HCT116 (cell line): ENCODE results near the gene IL21R. TPM values are rescaled to one million over a fixed set of nuclear protein-coding genes. Genes with fewer than 3 reads are reported as not detected.

Experiments
- ATAC-seq: fragments of 200-7000 bp; cut with Tn5 transposase; 2 replicates; pipeline ENCODE4 v1.9.1; 2020; ENCODE audit warnings: mild to moderate bottlenecking, moderate library complexity
- BruUV-seq: library from RNA; stranded (reverse); fragments of 400-500 nt; replicated peaks from 2 replicates; lab custom pipeline; 2021; lab: Mats Ljungman, UMichigan
- CTCF ChIA-PET: fragments of 300-600 bp; sonication (Branson Sonifier 250); formaldehyde crosslinking; loops from one replicate; lab custom pipeline; 2021; ENCODE audit warnings: antibody characterized with exemption; lab: Charles Lee
- POLR2A ChIA-PET: fragments of 300-600, 350-600 bp; sonication (Branson Sonifier 250); formaldehyde crosslinking; loops from one replicate; lab custom pipeline; 2021; ENCODE audit warnings: antibody characterized with exemption; lab: Charles Lee
- RAD21 ChIA-PET, 2 experiments: fragments of 300-600 bp; sonication (Branson Sonifier 250); formaldehyde crosslinking; loops; one replicate each; lab custom pipeline; 2023; ENCODE audit warnings: low total read pairs in 2 of 2; ENCODE audit not compliant: uncharacterized antibody in 2 of 2, unreplicated experiment in 2 of 2, low non-redundant PET in 1 of 2; lab: Charles Lee
- DNase-seq: peaks from one replicate; pipeline ENCODE4 v3.0.0-alpha.2; 2010; ENCODE audit warnings: low read depth, low spot score
- H2AFZ ChIP-seq: fragments of 200-600 bp; shearing (Covaris generic), sonication (generic); 2 replicates; pipeline ENCODE4 v1.6.1; 2017; ENCODE audit warnings: low read depth, mixed run types, mixed read lengths, antibody characterized with exemption, low read length; ENCODE audit not compliant: poor library complexity, severe bottlenecking
- H3K27ac ChIP-seq: 2 replicates; pipeline ENCODE4 v1.5.1; 2012; ENCODE audit warnings: low read depth, low read length
- H3K27me3 ChIP-seq: fragments of 200-600 bp; sonication (generic); 2 replicates; pipeline ENCODE4 v1.6.1; 2016; ENCODE audit warnings: mixed run types, low read length, mixed read lengths; ENCODE audit not compliant: insufficient read depth
- H3K36me3 ChIP-seq, 2 experiments: fragments of 200-500 bp in 1 of 2; fragments of 200-600 bp in 1 of 2; sonication (Bioruptor generic) in 1 of 2; sonication (generic) in 1 of 2; 2 replicates each; pipeline versions ENCODE4 v1.5.1 to v1.6.1; 2014 to 2016; ENCODE audit warnings: low read length in 2 of 2, inconsistent platforms in 1 of 2, mixed read lengths in 1 of 2, mixed run types in 1 of 2; ENCODE audit not compliant: insufficient read depth in 2 of 2, control insufficient read depth in 1 of 2
- H3K4me1 ChIP-seq, 2 experiments: fragments of 200-600 bp in 1 of 2; sonication (generic) in 1 of 2; 2 replicates each; pipeline versions ENCODE4 v1.5.1 to v1.6.1; 2012 to 2017; ENCODE audit warnings: low read length in 2 of 2, inconsistent platforms in 1 of 2, mild to moderate bottlenecking in 1 of 2, mixed read lengths in 1 of 2, mixed run types in 1 of 2, moderate library complexity in 1 of 2; ENCODE audit not compliant: insufficient read depth in 2 of 2, control insufficient read depth in 1 of 2
- H3K4me2 ChIP-seq: fragments of 200-600 bp; sonication (generic); 2 replicates; pipeline ENCODE4 v1.6.1; 2017; ENCODE audit warnings: mixed run types, low read length, mixed read lengths
- H3K4me3 ChIP-seq, 2 experiments: fragments of 200-600 bp in 1 of 2; sonication (generic) in 1 of 2; replicated peaks in 1 of 2; 2 replicates each; pipeline ENCODE4 v1.5.1; 2011 to 2016; ENCODE audit warnings: low read length in 2 of 2, control low read depth in 1 of 2, low read depth in 1 of 2, mild to moderate bottlenecking in 1 of 2, mixed read lengths in 1 of 2, mixed run types in 1 of 2
- H3K79me2 ChIP-seq: fragments of 200-600 bp; sonication (generic); 2 replicates; pipeline ENCODE4 v1.6.1; 2017; ENCODE audit warnings: mild to moderate bottlenecking, mixed run types, low read length, moderate library complexity, mixed read lengths; ENCODE audit not compliant: insufficient read depth
- H3K9ac ChIP-seq: fragments of 200-600 bp; sonication (generic); 2 replicates; pipeline ENCODE4 v1.6.1; 2016; ENCODE audit warnings: low read length, mixed read lengths
- H3K9me2 ChIP-seq: fragments of 200-600 bp; sonication (generic), shearing (Covaris generic); 2 replicates; pipeline ENCODE4 v1.6.1; 2017; ENCODE audit warnings: mixed run types, mild to moderate bottlenecking, moderate library complexity; ENCODE audit not compliant: insufficient read depth
- H3K9me3 ChIP-seq, 2 experiments: fragments of 200-500 bp in 1 of 2; fragments of 200-600 bp in 1 of 2; sonication (Bioruptor generic) in 1 of 2; sonication (generic) in 1 of 2; 2 replicates each; pipeline ENCODE4 v1.6.1; 2014 to 2017; ENCODE audit warnings: low read length in 2 of 2, mixed read lengths in 2 of 2, inconsistent platforms in 1 of 2, low read depth in 1 of 2, mild to moderate bottlenecking in 1 of 2, mixed run types in 1 of 2, moderate library complexity in 1 of 2; ENCODE audit not compliant: control insufficient read depth in 1 of 2, insufficient read depth in 1 of 2
- H4K20me1 ChIP-seq: fragments of 200-600 bp; sonication (generic), shearing (Covaris generic); 2 replicates; pipeline ENCODE4 v1.6.1; 2017; ENCODE audit warnings: mixed run types, mild to moderate bottlenecking, moderate library complexity; ENCODE audit not compliant: insufficient read depth
- ATF3 ChIP-seq: IDR thresholded peaks from 2 replicates; pipeline ENCODE4 v1.6.1; 2012
- CEBPB ChIP-seq: IDR thresholded peaks from 2 replicates; pipeline ENCODE4 v1.6.1; 2012; ENCODE audit warnings: low read depth
- CTCF ChIP-seq, 3 experiments: fragments of 200-600 bp in 1 of 3; sonication (generic) in 1 of 3; IDR thresholded peaks in 2 of 3; conservative IDR thresholded peaks in 1 of 3; 2 replicates each; pipeline ENCODE4 v1.5.1; 2012 to 2017; ENCODE audit warnings: low read depth in 2 of 3, low read length in 2 of 3, antibody characterized with exemption in 1 of 3, borderline replicate concordance in 1 of 3, control low read depth in 1 of 3, mild to moderate bottlenecking in 1 of 3, mixed read lengths in 1 of 3, mixed run types in 1 of 3, moderate library complexity in 1 of 3; ENCODE audit not compliant: insufficient read depth in 1 of 3
- EGR1 ChIP-seq: IDR thresholded peaks from 2 replicates; pipeline ENCODE4 v1.6.1; 2012; ENCODE audit warnings: low read depth
- ELF1 ChIP-seq: IDR thresholded peaks from 2 replicates; pipeline ENCODE4 v1.6.1; 2012; ENCODE audit warnings: low read depth, borderline replicate concordance
- EZH2 ChIP-seq: fragments of 200-600 bp; sonication (generic); IDR thresholded peaks from 2 replicates; pipeline ENCODE4 v1.6.1; 2017; ENCODE audit warnings: antibody characterized with exemption, mixed run types
- EZH2phosphoT487 ChIP-seq: fragments of 200-600 bp; IDR thresholded peaks from 2 replicates; pipeline ENCODE4 v1.6.1; 2018; ENCODE audit warnings: antibody characterized with exemption, borderline replicate concordance
- FOSL1 ChIP-seq: IDR thresholded peaks from 2 replicates; pipeline ENCODE4 v1.6.1; 2012; ENCODE audit warnings: low read depth
- JUND ChIP-seq: IDR thresholded peaks from 2 replicates; pipeline ENCODE4 v1.6.1; 2012
- POLR2A ChIP-seq: IDR thresholded peaks from 2 replicates; pipeline ENCODE4 v1.7.0; 2011; ENCODE audit warnings: borderline replicate concordance; ENCODE audit not compliant: insufficient read depth, insufficient read length; ENCODE audit errors: extremely low read depth
- POLR2AphosphoS5 ChIP-seq: IDR thresholded peaks from 2 replicates; pipeline ENCODE4 v1.6.1; 2011; ENCODE audit warnings: mild to moderate bottlenecking, low read depth, low read length, moderate library complexity
- RAD21 ChIP-seq: IDR thresholded peaks from 2 replicates; pipeline ENCODE4 v1.6.1; 2012; ENCODE audit warnings: low read depth, mild to moderate bottlenecking
- REST ChIP-seq: IDR thresholded peaks from 2 replicates; pipeline ENCODE4 v1.6.1; 2012; ENCODE audit warnings: low read depth
- SIN3A ChIP-seq: IDR thresholded peaks from 2 replicates; pipeline ENCODE4 v1.6.1; 2012; ENCODE audit warnings: low read depth
- SP1 ChIP-seq: IDR thresholded peaks from 2 replicates; pipeline ENCODE4 v1.6.1; 2012; ENCODE audit warnings: low read depth
- SRF ChIP-seq: IDR thresholded peaks from 2 replicates; pipeline ENCODE4 v1.6.1; 2012; ENCODE audit warnings: low read depth
- TCF7L2 ChIP-seq: IDR thresholded peaks from 2 replicates; pipeline ENCODE4 v1.7.0; 2011; ENCODE audit warnings: borderline replicate concordance, inconsistent platforms; ENCODE audit not compliant: insufficient read depth, insufficient read length; ENCODE audit errors: extremely low read depth
- YY1 ChIP-seq: IDR thresholded peaks from 2 replicates; pipeline ENCODE4 v1.6.1; 2011; ENCODE audit warnings: low read length, low read depth, moderate library complexity, mild to moderate bottlenecking; ENCODE audit not compliant: insufficient replicate concordance; ENCODE audit errors: extremely low read depth
- ZBTB33 ChIP-seq: IDR thresholded peaks from 2 replicates; pipeline ENCODE4 v1.6.1; 2011; ENCODE audit warnings: mild to moderate bottlenecking, low read length, moderate library complexity; ENCODE audit not compliant: insufficient replicate concordance; ENCODE audit errors: extremely low read depth
- ZNF274 ChIP-seq: fragments of 200-500 bp; sonication (Bioruptor generic); IDR thresholded peaks from 2 replicates; pipeline ENCODE4 v1.6.1; 2014; ENCODE audit warnings: mild to moderate bottlenecking, low read depth, low read length, inconsistent platforms
- intact Hi-C: fragments of 100-400 bp; cut with micrococcal nuclease; formaldehyde crosslinking; loops from 2 replicates; pipeline ENCODE4 v1.10.0; 2022
- total RNA-seq: library from RNA; stranded (reverse); gene quantifications from one replicate; pipeline ENCODE4 v1.2.1, GENCODE V29; 2021; ENCODE audit not compliant: unreplicated experiment

The IL21R gene
- total RNA-seq, 1 experiment from 2014 or later: 1.2 TPM

GRCh38 chr16:27480761-27481160 is 78.8 kb downstream of the IL21R start:
- CTCF ChIA-PET: no interaction called here

More at GRCh38 chr16:27480761-27481160, 78.8 kb downstream of the IL21R start:
- no peaks in the 10 kb centered on the region for H3K9me2 ChIP-seq
- intact Hi-C loops: no loop called here
- BruUV-seq: no TSS peak
- peaks cover 61 to 62% of the 10 kb centered on the region in 2 experiments for H3K36me3 ChIP-seq
- H2AFZ ChIP-seq: no peak overlapping the region
- no peak overlapping the region for H3K4me3 ChIP-seq
- no peak overlapping the region for H3K4me2 ChIP-seq
- no peaks in the 10 kb centered on the region for H3K9me3 ChIP-seq
- TF ChIP-seq JUND: no peak
- no peak for TF ChIP-seq POLR2AphosphoS5
- no peak for TF ChIP-seq SP1
- no peak for TF ChIP-seq EZH2phosphoT487
- no peak for TF ChIP-seq ELF1
- TF ChIP-seq TCF7L2: no peak
- TF ChIP-seq ZNF274: no peak
- no peak for TF ChIP-seq FOSL1
- TF ChIP-seq CEBPB: no peak
- TF ChIP-seq ZBTB33: no peak
- TF ChIP-seq CTCF (IDR thresholded peaks at IDR 0.05 in 2 of 3, conservative IDR thresholded peaks at IDR 0.05 in 1 of 3; ENCODE audit: borderline replicate concordance in 1 of 3, insufficient read depth in 1 of 3, low read depth in 2 of 3, low read length in 2 of 3): no peak
- TF ChIP-seq SIN3A: no peak
- no peak for TF ChIP-seq YY1
- no peak for TF ChIP-seq EZH2
- TF ChIP-seq EGR1: no peak
- no peak for TF ChIP-seq ATF3
- TF ChIP-seq SRF: no peak
- no peak for TF ChIP-seq POLR2A
- TF ChIP-seq REST: no peak
- TF ChIP-seq RAD21: no peak
- TF ChIP-seq, all 23 proteins: peak for 0
- Histone ChIP-seq H3K4me1 (peaks cover 0 to 3% of the 10 kb centered on the region in 2 experiments; a peak in 1 of 4 replicates), H4K20me1 (no peaks in the 10 kb centered on the region), H3K79me2 (no peaks in the 10 kb centered on the region), H3K27ac (no peak overlapping the region), H3K27me3 (no peaks in the 10 kb centered on the region), H3K9ac (no peak overlapping the region)
- ATAC-seq (no peak), DNase-seq (no peak)
- ChIA-PET POLR2A (no interaction called here), RAD21 (no interaction called here)
